Measurements from ENCODE around the gene ELANE. TPM values are rescaled to one million over a fixed set of nuclear protein-coding genes. Genes with fewer than 3 reads are reported as not detected.
"Not testable (repeated sequence)": the region's sequence is repeated elsewhere in the genome, so short reads cannot be mapped to it uniquely, and the experiment has no call there.

Gene ELANE
- total RNA-seq, 2 experiments from 2014 or later = not detected

DNA sequence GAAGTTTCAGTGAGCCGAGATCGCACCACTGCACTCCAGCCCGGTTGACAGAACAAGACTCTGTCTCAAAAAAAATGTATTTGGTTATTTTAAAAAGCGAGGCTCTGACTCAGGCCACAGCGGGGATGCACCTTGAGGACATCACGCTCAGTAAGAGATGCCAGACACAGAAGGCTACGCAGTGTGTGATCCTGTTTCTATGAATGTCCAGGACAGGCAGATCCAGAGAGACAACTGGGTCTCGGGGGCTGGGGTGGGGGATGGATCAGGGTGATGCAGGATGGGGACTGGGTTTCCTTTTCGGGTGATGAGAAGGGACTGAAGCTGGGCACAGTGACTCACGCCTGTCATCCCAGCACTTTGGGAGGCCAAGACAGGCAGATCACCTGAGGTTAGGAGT lies 35.5 kb downstream of the ELANE start:
- no peak for DNase-seq
- Mint-ChIP-seq H3K27ac (peak overlapping the region; percentile 41), H3K36me3 (ENCODE audit: low read depth) (peaks cover 11% of the 10 kb centered on the region), H3K27me3 (no peaks in the 10 kb centered on the region), H3K4me1 (peaks cover 13% of the 10 kb centered on the region), H3K4me3 (no peak overlapping the region), H3K9me3 (no peaks in the 10 kb centered on the region)
- ChIA-PET POLR2A (no interaction called here), CTCF (no interaction called here)

DNA sequence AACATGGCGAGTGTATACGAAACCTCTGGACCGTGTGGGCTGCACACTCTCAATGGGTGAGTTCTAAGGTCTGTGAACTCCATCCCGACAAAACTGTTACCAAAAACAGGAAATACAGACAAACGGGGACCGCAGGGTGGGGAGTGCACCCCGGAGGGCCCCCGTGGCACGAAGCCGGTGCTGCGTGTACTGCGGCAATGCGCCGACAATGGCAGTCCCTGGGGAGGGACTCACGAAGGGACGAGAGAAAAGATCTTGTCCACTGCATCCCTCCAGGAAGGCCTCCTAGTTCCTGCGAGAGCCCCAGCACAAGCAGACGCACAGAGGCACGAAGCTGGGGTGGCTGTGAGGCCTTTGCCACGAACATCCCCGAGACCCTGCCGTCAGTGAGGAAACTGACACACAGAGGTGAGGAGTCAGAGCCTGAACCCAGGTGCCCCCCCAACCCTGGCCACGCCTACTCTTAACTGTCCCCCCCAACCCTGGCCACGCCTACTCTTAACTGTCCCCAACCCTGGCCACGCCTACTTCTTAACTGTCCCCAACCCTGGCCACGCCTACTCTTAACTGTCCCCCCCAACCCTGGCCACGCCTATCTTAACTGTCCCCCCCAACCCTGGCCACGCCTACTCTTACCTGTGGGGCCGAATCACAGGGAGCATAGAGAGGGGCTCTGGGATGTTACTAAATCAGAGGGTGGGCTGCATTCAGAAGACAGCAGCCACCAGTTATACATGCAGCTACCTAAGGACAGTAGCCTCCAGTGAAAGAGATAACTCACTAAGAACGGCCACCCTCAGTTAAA lies 36.7 kb downstream of the ELANE start:
- DNase-seq = peak; percentile 30
- Mint-ChIP-seq H3K4me1 (peaks cover 22% of the 10 kb centered on the region), H3K27ac (peak overlapping the region; percentile 78), H3K9me3 (no peaks in the 10 kb centered on the region), H3K4me3 (no peak overlapping the region), H3K27me3 (no peaks in the 10 kb centered on the region), H3K36me3 (ENCODE audit: low read depth) (peaks cover 15% of the 10 kb centered on the region)
- CTCF ChIA-PET = interaction anchor here (0.7 kb wide), 1 partner anchor 20 kb away, joined by 3 read pairs; no protein-coding TSS in a partner anchor
- POLR2A ChIA-PET = no interaction called here

DNA sequence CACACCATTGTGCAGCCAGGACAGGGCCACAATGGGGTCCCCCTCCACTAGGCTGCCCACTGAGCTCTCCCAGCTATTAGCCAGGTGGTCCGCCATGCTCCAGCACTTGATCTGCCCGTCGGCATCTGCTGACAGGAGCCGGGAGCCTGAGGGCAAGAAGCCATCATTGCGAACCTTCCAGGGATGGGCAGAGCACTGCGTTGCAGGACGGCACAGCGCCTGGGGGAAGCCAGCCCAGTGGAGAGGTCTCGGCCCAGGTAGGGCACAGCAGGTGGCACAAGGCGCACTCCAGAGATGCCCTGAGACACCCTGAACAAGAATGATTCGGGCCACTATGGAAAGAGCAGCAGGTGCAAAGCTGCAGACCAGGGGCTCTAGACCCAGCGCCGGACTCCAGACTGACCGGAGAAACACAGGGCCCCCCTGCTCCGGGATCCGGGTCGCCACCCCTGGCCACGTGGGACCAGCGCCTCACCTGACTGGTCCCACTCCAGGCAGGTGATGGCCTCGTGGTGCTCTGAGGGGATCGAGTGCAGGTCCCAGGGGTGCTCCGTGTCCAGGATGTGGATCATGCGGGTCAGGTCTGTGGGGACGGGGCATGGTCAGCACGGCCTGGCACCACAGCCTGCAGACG lies 37.7 kb downstream of the ELANE start:
- H3K4me1 Mint-ChIP-seq = peaks cover 24% of the 10 kb centered on the region
- no peaks in the 10 kb centered on the region for H3K27me3 Mint-ChIP-seq
- ChIA-PET POLR2A (no interaction called here), CTCF (interaction anchor here (0.9 kb wide), 1 partner anchor 26 kb away, joined by 4 read pairs; no protein-coding TSS in a partner anchor)
- peak overlapping the region; percentile 31 for H3K27ac Mint-ChIP-seq
- DNase-seq = no peak
- no peaks in the 10 kb centered on the region for H3K9me3 Mint-ChIP-seq
- H3K36me3 Mint-ChIP-seq (ENCODE audit: low read depth) = peaks cover 15% of the 10 kb centered on the region
- no peak overlapping the region for H3K4me3 Mint-ChIP-seq

DNA sequence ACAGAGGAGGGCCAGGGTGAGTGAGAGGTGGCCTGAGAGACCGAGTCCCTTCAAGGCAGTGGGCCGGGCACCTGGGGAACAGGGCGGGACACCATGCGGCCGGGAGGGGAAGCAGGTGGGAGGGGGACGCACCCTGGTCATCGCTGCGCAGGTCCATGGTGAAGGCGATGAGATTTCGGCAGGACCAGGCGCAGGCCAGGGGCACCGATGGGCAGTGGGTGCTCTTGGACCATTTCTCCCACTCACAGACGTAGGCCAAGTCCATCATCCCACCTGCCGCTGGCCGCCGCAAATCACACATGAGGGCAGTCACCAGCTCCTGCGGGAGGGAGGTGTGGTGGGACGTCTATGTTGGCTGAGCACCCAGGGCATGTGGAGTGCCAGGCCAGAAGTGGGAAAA lies 38.7 kb downstream of the ELANE start:
- Mint-ChIP-seq H3K36me3 (ENCODE audit: low read depth) (peaks cover 13% of the 10 kb centered on the region), H3K4me1 (peaks cover 26% of the 10 kb centered on the region), H3K9me3 (no peaks in the 10 kb centered on the region), H3K27me3 (no peaks in the 10 kb centered on the region), H3K4me3 (peak overlapping the region; percentile 61), H3K27ac (peak overlapping the region; percentile 82)
- CTCF ChIA-PET = no interaction called here
- POLR2A ChIA-PET = no interaction called here
- DNase-seq = no peak

DNA sequence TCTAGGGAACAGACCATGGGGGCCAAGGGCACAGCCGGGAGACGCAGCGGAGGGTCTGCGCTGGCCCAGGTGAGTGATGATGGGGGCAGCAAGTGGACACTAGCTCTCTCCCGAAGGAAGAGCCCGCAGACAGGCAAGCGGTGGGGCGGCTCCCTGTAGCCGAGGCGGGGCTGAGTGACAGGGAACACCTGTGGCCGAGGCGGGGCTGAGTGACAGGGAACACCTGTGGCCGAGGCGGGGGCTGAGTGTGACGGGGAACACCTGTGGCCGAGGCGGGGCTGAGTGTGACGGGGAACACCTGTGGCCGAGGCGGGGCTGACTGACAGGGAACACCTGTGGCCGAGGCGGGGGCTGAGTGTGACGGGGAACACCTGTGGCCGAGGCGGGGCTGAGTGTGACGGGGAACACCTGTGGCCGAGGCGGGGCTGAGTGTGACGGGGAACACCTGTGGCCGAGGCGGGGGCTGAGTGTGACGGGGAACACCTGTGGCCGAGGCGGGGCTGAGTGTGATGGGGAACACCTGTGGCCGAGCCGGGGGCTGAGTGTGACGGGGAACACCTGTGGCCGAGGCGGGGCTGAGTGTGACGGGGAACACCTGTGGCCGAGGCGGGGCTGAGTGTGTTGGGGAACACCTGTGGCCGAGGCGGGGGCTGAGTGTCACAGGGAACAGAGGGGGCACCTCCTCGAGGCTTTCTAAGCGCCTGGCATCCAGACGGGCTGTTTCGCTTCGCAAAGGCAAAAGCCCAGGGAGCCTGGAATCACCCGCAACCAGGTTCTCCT lies 39.5 kb downstream of the ELANE start:
- POLR2A ChIA-PET, H3K9me3 Mint-ChIP-seq, H3K27me3 Mint-ChIP-seq, DNase-seq: not testable (repeated sequence)
- Mint-ChIP-seq H3K4me3 (peak overlapping the region; percentile 77), H3K36me3 (ENCODE audit: low read depth) (peaks cover 13% of the 10 kb centered on the region), H3K27ac (peak overlapping the region; percentile 64), H3K4me1 (peaks cover 27% of the 10 kb centered on the region)
- CTCF ChIA-PET = interaction anchor here (2.0 kb wide), 1 partner anchor 18 kb away, joined by 17 read pairs; no protein-coding TSS in a partner anchor

DNA sequence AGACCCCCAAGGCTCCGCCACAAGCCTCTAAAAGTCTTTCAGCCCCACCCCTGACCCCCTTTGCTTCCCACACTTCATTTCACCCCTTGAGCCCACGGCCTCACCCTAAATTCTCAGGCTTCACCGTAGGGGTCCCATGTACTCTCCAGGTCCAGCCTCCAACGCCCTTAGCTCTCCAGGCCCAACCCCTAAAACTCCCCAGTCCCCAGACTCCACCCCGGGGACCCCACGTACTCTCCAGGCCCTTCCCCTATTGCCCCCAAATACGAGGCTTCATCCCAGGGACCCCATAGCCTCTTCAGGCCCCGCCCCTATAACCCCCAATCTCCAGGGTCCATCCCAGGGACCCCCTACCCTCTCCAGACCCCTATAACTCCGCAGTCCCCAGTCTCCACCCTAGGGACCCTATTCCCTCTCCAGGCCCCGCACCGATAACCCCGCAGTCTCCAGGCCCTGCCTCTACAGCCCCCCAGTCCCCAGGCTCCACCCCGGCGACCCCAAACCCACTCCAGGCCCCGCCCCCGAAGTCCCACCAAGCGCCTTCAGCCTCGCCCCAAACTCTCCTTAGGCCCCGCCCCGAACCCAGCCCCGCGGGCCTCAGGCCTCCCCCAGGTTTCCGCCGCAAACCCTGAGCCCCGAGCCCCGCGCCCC lies 40.3 kb downstream of the ELANE start:
- peaks cover 28% of the 10 kb centered on the region for H3K4me1 Mint-ChIP-seq
- peak overlapping the region; percentile 85 for H3K27ac Mint-ChIP-seq
- no peaks in the 10 kb centered on the region for H3K27me3 Mint-ChIP-seq
- no peak for DNase-seq
- no peaks in the 10 kb centered on the region for H3K9me3 Mint-ChIP-seq
- ChIA-PET CTCF (interaction anchor here (1.2 to 2.0 kb wide), 3 partner anchors 17 to 29 kb away, joined by 3 to 17 read pairs (median 13); no protein-coding TSS in a partner anchor), POLR2A (interaction anchor here (0.6 kb wide), 1 partner anchor 18 kb away, joined by 3 read pairs; no protein-coding TSS in a partner anchor)
- peaks cover 15% of the 10 kb centered on the region for H3K36me3 Mint-ChIP-seq (ENCODE audit: low read depth)
- H3K4me3 Mint-ChIP-seq = peak overlapping the region; percentile 77

DNA sequence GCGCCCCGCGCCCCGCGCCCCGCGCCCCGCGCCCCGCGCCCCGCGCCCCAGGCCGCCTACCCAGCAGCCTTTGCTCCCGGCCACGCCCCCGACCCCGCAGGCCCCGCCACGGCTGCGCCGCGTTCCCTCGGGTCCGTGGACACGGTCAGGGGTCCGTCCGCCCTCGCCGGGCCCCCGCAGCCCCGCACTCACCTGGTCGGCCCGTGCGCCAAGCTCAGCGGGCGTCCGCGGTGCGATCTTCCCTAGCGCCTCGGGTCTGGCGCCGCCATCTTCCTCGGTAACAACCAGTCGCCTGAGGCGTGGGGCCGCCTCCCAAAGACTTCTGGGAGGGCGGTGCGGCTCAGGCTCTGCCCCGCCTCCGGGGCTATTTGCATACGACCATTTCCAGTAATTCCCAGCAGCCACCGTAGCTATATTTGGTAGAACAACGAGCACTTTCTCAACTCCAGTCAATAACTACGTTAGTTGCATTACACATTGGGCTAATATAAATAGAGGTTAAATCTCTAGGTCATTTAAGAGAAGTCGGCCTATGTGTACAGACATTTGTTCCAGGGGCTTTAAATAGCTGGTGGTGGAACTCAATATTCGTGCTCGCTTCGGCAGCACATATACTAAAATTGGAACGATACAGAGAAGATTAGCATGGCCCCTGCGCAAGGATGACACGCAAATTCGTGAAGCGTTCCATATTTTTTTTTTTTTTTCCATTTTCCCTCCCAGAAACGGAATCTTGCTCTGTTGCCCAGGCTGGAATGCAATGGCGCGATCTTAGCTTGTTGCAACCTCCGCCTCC lies 41.0 kb downstream of the ELANE start, which contains the start of the genes MED16 and RNU6-9:
Gene MED16, minus strand, starts transcription at position 294 of the 796 bp plus-strand sequence. CDS start 2,056 bp downstream, outside the sequence.
Gene RNU6-9, plus strand, starts transcription at position 591 of the 796 bp plus-strand sequence.
- H3K27ac Mint-ChIP-seq = peak within 1 kb of the TSS; percentile 98
- peaks cover 28% of the 10 kb centered on the region for H3K4me1 Mint-ChIP-seq
- peaks cover 12% of the 10 kb centered on the region for H3K36me3 Mint-ChIP-seq (ENCODE audit: low read depth)
- no peaks in the 10 kb centered on the region for H3K27me3 Mint-ChIP-seq
- peak; percentile 92 for DNase-seq
- CTCF ChIA-PET = interaction anchor here (0.6 to 2.0 kb wide), 6 partner anchors 9 to 177 kb away, joined by 3 to 17 read pairs (median 4); no protein-coding TSS in a partner anchor
- POLR2A ChIA-PET = interaction anchor here (0.5 to 0.7 kb wide), 3 partner anchors 17 to 1373 kb away, joined by 3 read pairs; no protein-coding TSS in a partner anchor
- peak within 1 kb of the TSS; percentile 92 for H3K4me3 Mint-ChIP-seq
- no peaks in the 10 kb centered on the region for H3K9me3 Mint-ChIP-seq

DNA sequence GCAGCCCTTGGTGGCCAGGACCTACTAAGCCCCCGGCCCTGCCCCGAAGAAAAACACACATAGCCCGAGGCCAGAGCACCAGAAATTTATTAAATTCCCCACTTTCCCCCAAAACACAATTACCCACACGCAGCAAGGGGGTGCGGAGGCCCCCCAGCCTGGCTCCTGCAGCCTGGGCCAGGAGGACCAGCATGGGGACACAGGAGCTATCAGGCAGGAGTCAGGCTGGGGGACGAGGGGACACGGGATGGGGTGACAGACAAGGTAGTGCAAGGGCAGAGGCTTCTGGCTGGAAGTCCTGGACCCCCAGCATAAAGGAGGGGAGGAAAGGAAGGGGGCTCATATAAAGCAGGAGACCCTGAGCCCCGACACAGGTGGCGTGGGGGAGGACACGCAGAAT lies 44.3 kb downstream of the ELANE start:
- CTCF ChIA-PET = interaction anchor here (0.6 to 2.2 kb wide), 5 partner anchors 10 to 56 kb away, joined by 3 to 6 read pairs (median 5); no protein-coding TSS in a partner anchor
- peaks cover 20% of the 10 kb centered on the region for H3K36me3 Mint-ChIP-seq (ENCODE audit: low read depth)

DNA sequence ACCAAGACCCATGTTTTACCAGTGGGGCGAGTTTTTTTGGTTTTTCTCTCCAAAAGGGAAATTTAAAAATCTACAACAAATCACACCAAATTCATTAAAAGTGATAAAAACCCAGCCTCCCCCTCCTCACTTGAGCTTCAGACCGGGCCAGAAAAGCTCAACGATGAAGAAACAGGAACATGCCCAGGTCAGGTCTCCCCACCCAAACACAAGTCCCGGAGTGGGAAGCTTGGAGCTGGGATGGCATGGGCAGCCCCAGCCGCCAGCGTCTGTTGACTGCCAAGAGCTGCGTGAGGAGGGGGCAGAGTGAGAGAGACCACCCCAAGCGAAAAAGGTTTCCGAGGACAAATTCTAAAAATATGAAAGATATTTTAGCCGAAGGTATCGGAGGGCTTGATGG lies 44.9 kb downstream of the ELANE start:
- Mint-ChIP-seq H3K36me3 (ENCODE audit: low read depth) (peaks cover 21% of the 10 kb centered on the region), H3K27me3 (no peaks in the 10 kb centered on the region), H3K27ac (no peak overlapping the region), H3K9me3 (no peaks in the 10 kb centered on the region), H3K4me1 (peaks cover 27% of the 10 kb centered on the region), H3K4me3 (no peak overlapping the region)
- ChIA-PET CTCF (interaction anchor here (0.6 to 2.2 kb wide), 5 partner anchors 9 to 297 kb away, joined by 3 to 6 read pairs (median 5); no protein-coding TSS in a partner anchor), POLR2A (no interaction called here)
- no peak for DNase-seq

More for the DNA sequence above, 44.3 kb downstream of the ELANE start:
- DNase-seq = no peak
- POLR2A ChIA-PET = no interaction called here
- Mint-ChIP-seq H3K4me3 (no peak overlapping the region), H3K27me3 (no peaks in the 10 kb centered on the region), H3K27ac (no peak overlapping the region), H3K4me1 (peaks cover 26% of the 10 kb centered on the region), H3K9me3 (no peaks in the 10 kb centered on the region)

DNA sequence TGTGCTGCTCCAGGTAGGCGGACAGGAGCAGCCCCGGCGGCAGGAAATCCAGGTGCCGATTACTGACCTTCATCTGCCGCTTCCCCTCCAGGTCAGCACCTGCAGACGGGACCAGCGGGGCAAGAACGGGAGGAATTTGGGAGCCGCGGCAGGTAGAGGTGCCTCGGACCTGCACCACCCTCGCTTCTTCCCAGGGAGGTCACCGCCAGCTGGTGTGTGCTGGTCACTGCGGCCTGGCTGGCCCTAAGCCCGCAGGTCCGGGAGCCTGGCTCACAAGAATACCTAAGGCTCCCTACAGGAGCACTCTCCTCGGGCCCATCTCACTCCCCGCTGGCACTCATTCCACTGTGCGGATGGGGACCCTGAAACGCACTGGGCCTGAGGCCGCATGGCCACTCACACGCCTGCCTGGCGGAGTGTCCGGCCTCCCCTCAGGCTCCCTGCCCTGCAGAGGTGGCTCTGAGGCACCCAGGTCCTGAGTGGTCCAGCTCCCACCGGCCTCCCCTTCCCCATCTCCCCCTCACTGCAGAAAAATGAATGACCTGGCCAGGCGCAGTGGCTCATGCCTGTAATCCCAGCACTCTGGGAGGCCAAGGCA lies 45.4 kb downstream of the ELANE start:
- CTCF ChIA-PET = interaction anchor here (0.6 to 2.2 kb wide), 5 partner anchors 9 to 296 kb away, joined by 3 to 6 read pairs (median 5); no protein-coding TSS in a partner anchor
- Mint-ChIP-seq H3K4me1 (peaks cover 26% of the 10 kb centered on the region), H3K27me3 (no peaks in the 10 kb centered on the region), H3K4me3 (no peak overlapping the region), H3K9me3 (no peaks in the 10 kb centered on the region), H3K36me3 (ENCODE audit: low read depth) (peaks cover 21% of the 10 kb centered on the region), H3K27ac (no peak overlapping the region)
- DNase-seq = no peak
- POLR2A ChIA-PET = no interaction called here

DNA sequence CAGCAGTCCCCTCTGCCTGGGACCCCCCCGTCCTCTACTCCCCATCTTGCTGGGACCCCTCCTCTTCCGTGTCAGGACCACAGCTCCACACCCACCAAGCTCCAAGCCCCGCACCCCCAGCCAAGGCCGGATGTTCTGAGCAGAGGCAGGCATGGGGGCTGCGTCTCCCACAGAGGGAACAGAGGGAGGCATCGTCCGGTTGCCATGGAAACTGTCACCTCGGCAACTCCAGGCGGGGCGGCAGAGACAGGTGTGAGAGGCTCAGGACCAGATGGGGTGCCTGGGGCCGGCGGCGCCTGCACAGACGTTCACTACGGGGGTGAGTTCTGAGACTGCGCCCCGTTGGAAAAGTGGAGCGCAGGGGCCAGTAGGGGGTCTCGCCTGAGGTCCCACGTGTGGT lies 46.6 kb downstream of the ELANE start:
- Mint-ChIP-seq H3K27me3 (no peaks in the 10 kb centered on the region), H3K9me3 (no peaks in the 10 kb centered on the region), H3K36me3 (ENCODE audit: low read depth) (peaks cover 20% of the 10 kb centered on the region), H3K27ac (no peak overlapping the region), H3K4me1 (peaks cover 19% of the 10 kb centered on the region), H3K4me3 (no peak overlapping the region)
- ChIA-PET POLR2A (no interaction called here), CTCF (interaction anchor here (2.2 kb wide), 1 partner anchor 35 kb away, joined by 5 read pairs; no protein-coding TSS in a partner anchor)
- DNase-seq = peak; percentile 54

Data from activated CD4-positive, alpha-beta T cell treated with anti-CD3 and anti-CD28 coated beads, Interleukin-2, amount 10 ng/mL, durations not matched to agents 7 days and 5 days (primary cell).